Measurements from ENCODE around the gene ACMSD. TPM values are rescaled to one million over a fixed set of nuclear protein-coding genes. Genes with fewer than 3 reads are reported as not detected.

The ACMSD gene
- total and polyA plus RNA-seq, 2 experiments from 2014 or later, result 0.11 TPM; not detected in 1

DNA sequence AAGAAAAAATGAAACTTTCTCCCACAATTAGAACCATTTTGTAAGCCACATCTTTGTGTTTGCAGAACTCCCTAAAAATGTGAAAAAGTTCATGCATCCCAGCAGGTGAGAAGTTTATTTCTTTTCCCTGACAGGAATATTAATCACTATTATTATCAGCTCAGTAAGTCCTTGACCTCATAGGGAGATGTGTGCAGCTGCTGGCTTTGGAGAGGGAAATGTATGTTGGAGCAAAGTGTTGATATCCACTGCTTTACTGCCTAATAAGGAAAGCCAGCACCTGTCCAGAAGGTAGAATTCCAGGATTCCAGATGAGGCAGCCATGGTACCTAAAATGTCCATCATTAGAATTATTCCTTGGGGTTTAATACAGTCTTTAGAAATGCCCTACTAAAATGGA, 44.4 kb downstream of the ACMSD start (continued):
- TF ChIP-seq, protein P1, sequence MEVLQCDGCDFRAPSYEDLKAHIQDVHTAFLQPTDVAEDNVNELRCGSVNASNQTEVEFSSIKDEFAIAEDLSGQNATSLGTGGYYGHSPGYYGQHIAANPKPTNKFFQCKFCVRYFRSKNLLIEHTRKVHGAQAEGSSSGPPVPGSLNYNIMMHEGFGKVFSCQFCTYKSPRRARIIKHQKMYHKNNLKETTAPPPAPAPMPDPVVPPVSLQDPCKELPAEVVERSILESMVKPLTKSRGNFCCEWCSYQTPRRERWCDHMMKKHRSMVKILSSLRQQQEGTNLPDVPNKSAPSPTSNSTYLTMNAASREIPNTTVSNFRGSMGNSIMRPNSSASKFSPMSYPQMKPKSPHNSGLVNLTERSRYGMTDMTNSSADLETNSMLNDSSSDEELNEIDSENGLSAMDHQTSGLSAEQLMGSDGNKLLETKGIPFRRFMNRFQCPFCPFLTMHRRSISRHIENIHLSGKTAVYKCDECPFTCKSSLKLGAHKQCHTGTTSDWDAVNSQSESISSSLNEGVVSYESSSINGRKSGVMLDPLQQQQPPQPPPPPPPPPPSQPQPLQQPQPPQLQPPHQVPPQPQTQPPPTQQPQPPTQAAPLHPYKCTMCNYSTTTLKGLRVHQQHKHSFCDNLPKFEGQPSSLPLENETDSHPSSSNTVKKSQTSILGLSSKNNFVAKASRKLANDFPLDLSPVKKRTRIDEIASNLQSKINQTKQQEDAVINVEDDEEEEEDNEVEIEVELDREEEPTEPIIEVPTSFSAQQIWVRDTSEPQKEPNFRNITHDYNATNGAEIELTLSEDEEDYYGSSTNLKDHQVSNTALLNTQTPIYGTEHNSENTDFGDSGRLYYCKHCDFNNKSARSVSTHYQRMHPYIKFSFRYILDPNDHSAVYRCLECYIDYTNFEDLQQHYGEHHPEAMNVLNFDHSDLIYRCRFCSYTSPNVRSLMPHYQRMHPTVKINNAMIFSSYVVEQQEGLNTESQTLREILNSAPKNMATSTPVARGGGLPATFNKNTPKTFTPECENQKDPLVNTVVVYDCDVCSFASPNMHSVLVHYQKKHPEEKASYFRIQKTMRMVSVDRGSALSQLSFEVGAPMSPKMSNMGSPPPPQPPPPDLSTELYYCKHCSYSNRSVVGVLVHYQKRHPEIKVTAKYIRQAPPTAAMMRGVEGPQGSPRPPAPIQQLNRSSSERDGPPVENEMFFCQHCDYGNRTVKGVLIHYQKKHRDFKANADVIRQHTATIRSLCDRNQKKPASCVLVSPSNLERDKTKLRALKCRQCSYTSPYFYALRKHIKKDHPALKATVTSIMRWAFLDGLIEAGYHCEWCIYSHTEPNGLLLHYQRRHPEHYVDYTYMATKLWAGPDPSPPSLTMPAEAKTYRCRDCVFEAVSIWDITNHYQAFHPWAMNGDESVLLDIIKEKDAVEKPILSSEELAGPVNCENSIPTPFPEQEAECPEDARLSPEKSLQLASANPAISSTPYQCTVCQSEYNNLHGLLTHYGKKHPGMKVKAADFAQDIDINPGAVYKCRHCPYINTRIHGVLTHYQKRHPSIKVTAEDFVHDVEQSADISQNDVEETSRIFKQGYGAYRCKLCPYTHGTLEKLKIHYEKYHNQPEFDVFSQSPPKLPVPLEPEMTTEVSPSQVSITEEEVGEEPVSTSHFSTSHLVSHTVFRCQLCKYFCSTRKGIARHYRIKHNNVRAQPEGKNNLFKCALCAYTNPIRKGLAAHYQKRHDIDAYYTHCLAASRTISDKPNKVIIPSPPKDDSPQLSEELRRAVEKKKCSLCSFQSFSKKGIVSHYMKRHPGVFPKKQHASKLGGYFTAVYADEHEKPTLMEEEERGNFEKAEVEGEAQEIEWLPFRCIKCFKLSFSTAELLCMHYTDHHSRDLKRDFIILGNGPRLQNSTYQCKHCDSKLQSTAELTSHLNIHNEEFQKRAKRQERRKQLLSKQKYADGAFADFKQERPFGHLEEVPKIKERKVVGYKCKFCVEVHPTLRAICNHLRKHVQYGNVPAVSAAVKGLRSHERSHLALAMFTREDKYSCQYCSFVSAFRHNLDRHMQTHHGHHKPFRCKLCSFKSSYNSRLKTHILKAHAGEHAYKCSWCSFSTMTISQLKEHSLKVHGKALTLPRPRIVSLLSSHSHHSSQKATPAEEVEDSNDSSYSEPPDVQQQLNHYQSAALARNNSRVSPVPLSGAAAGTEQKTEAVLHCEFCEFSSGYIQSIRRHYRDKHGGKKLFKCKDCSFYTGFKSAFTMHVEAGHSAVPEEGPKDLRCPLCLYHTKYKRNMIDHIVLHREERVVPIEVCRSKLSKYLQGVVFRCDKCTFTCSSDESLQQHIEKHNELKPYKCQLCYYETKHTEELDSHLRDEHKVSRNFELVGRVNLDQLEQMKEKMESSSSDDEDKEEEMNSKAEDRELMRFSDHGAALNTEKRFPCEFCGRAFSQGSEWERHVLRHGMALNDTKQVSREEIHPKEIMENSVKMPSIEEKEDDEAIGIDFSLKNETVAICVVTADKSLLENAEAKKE (CRISPR knock-in tag; IDR thresholded peaks at IDR 0.05), result no peak
- TF ChIP-seq STAT1 (IDR thresholded peaks at IDR 0.05; ENCODE audit: unreplicated experiment) (no peak), EZH2phosphoT487 (IDR thresholded peaks at IDR 0.05; ENCODE audit: unreplicated experiment) (no peak)
- TF ChIP-seq, protein P2, sequence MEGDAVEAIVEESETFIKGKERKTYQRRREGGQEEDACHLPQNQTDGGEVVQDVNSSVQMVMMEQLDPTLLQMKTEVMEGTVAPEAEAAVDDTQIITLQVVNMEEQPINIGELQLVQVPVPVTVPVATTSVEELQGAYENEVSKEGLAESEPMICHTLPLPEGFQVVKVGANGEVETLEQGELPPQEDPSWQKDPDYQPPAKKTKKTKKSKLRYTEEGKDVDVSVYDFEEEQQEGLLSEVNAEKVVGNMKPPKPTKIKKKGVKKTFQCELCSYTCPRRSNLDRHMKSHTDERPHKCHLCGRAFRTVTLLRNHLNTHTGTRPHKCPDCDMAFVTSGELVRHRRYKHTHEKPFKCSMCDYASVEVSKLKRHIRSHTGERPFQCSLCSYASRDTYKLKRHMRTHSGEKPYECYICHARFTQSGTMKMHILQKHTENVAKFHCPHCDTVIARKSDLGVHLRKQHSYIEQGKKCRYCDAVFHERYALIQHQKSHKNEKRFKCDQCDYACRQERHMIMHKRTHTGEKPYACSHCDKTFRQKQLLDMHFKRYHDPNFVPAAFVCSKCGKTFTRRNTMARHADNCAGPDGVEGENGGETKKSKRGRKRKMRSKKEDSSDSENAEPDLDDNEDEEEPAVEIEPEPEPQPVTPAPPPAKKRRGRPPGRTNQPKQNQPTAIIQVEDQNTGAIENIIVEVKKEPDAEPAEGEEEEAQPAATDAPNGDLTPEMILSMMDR (conservative IDR thresholded peaks at IDR 0.05; ENCODE audit: low read depth in 2 of 2), result no peak

DNA sequence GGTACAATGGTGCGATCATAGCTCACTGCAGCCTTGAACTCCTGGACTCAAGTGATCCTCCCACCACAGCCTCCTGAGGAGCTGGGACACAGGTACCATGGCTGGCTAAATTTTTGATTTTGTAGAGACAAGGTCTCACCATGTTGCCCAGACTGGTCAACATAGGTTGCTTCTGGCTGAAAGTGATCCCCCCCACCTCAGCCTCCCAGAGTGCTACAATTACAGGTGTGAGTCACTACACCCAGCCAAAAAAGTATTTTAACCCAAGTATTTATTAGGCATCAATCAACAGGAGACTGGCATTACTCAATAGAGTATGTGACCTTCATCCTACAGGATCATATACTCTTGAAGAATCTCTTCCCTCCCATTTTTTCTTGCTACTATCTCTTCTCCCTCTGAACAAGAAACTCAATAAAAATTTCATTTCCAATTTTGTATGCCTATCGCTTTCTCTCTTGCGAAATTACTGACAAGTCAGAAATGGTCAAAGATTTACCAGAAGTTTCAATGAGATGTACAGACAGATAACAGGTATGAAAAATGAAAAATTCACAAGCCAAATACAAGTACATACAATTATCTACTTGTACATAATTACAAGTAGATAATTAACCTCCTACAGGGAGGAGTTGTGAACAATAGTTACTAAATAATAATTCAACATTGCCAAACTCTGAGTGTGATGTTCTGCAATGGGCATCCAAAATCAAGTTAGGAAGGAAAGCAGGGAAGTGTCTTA, 45.3 kb downstream of the ACMSD start:
- H3K9me2 ChIP-seq (ENCODE audit: insufficient read depth), result no peaks in the 10 kb centered on the region
- no peaks in the 10 kb centered on the region for H3K27me3 Mint-ChIP-seq (ENCODE audit: insufficient read depth, low read depth, poor library complexity)
- no peaks in the 10 kb centered on the region for H3K36me3 ChIP-seq (ENCODE audit: insufficient read depth)
- H3F3A ChIP-seq (replicated peaks; ENCODE audit: low read depth), result no peaks in the 10 kb centered on the region
- DNase-seq (ENCODE audit: low spot score) (no peak), ATAC-seq (no peak)
- H2AFZ ChIP-seq, result no peak overlapping the region
- no peak overlapping the region for H3K4me3 Mint-ChIP-seq
- H3K4me3 ChIP-seq, result no peak overlapping the region
- no peaks in the 10 kb centered on the region for H3K4me1 Mint-ChIP-seq
- H3K4me1 ChIP-seq (ENCODE audit: insufficient read depth), result no peaks in the 10 kb centered on the region
- no peak overlapping the region for H3K27ac ChIP-seq (ENCODE audit: low read depth)
- no peaks in the 10 kb centered on the region for H4K20me1 ChIP-seq (replicated peaks; ENCODE audit: insufficient read depth)
- peaks cover 7% of the 10 kb centered on the region; the same call in 2 of the 3 replicates for H3K9me3 Mint-ChIP-seq
- no peak overlapping the region for H3K27ac Mint-ChIP-seq
- no peaks in the 10 kb centered on the region for H3K27me3 ChIP-seq (ENCODE audit: insufficient read depth)
- H3K79me2 ChIP-seq (replicated peaks; ENCODE audit: insufficient read depth), result no peaks in the 10 kb centered on the region
- no peaks in the 10 kb centered on the region for H3K36me3 Mint-ChIP-seq (ENCODE audit: low read depth)
- H3K4me2 ChIP-seq, result no peak overlapping the region
- TF ChIP-seq, protein P1 (CRISPR knock-in tag; IDR thresholded peaks at IDR 0.05), result no peak
- TF ChIP-seq EZH2 (IDR thresholded peaks at IDR 0.05; ENCODE audit: low read depth, unreplicated experiment) (no peak), STAT1 (IDR thresholded peaks at IDR 0.05; ENCODE audit: unreplicated experiment) (no peak), JUNB (IDR thresholded peaks at IDR 0.05; ENCODE audit: unreplicated experiment) (no peak)

Data from GM23338 (cell line).